GM12878 (cell line): ENCODE data around the gene CLEC18A. TPM values are rescaled to one million over a fixed set of nuclear protein-coding genes. Genes with fewer than 3 reads are reported as not detected.
"Not testable (repeated sequence)": the region's sequence is repeated elsewhere in the genome, so short reads cannot be mapped to it uniquely, and the experiment has no call there.

Source experiments
- ATAC-seq: fragments of 200-7000 bp; cut with Tn5 transposase; 3 replicates; pipeline ENCODE4 v1.9.1; 2020; ENCODE audit warnings: mild to moderate bottlenecking, moderate library complexity
- BruUV-seq: library from RNA; stranded (reverse); fragments of 400-500 nt; replicated peaks from 2 replicates; lab custom pipeline; 2021; lab: Mats Ljungman, UMichigan
- CTCF ChIA-PET: fragments of 300-600 bp; sonication (Branson Sonifier 250); formaldehyde crosslinking; extraction: SDS; loops from one replicate; lab custom pipeline; 2021; ENCODE audit warnings: inconsistent platforms; lab: Yijun Ruan, JAX
- POLR2A ChIA-PET: fragments of 350-600 bp; formaldehyde crosslinking; extraction: SDS; loops from one replicate; lab custom pipeline; 2021; ENCODE audit warnings: inconsistent platforms; lab: Charles Lee
- RAD21 ChIA-PET: fragments of 300-600 bp; sonication (Branson Sonifier 250); formaldehyde crosslinking; loops from one replicate; lab custom pipeline; 2023; ENCODE audit warnings: antibody characterized with exemption; ENCODE audit not compliant: unreplicated experiment; lab: Charles Lee
- SMC1A ChIA-PET: fragments of 300-600 bp; sonication (Branson Sonifier 250); formaldehyde crosslinking; loops from one replicate; lab custom pipeline; 2023; ENCODE audit not compliant: unreplicated experiment, uncharacterized antibody; lab: Charles Lee
- DNase-seq: peaks from one replicate; pipeline ENCODE4 v3.0.0-alpha.2; 2011; ENCODE audit warnings: low read depth, low spot score
- FAIRE-seq: peaks from 3 replicates; lab custom pipeline; 2011; peaks lifted over from hg19 to GRCh38; lab: Jason Lieb, UNC
- H2AFZ ChIP-seq: 2 replicates; pipeline ENCODE4 v1.6.0; 2011; ENCODE audit warnings: low read depth, low read length, control low read depth; ENCODE audit not compliant: control insufficient read depth
- H3K27ac ChIP-seq: 2 replicates; pipeline ENCODE4 v1.5.1; 2011; ENCODE audit warnings: control low read depth; ENCODE audit not compliant: control insufficient read depth, insufficient read depth
- H3K27me3 ChIP-seq, 2 experiments: replicated peaks in 1 of 2; 2 replicates each; pipeline versions ENCODE4 v1.6.0 to v1.6.1; 2011; ENCODE audit warnings: low read length in 1 of 2; ENCODE audit not compliant: control insufficient read depth in 2 of 2, insufficient read depth in 2 of 2
- H3K36me3 ChIP-seq, 2 experiments: 2 replicates each; pipeline ENCODE4 v1.5.1; 2011; ENCODE audit warnings: low read length in 1 of 2; ENCODE audit not compliant: control insufficient read depth in 2 of 2, insufficient read depth in 2 of 2
- H3K4me1 ChIP-seq: 2 replicates; pipeline ENCODE4 v1.6.1; 2011; ENCODE audit warnings: mild to moderate bottlenecking, low read length, moderate library complexity, mixed read lengths; ENCODE audit not compliant: control insufficient read depth, insufficient read depth
- H3K4me2 ChIP-seq: 2 replicates; pipeline ENCODE4 v1.6.0; 2011; ENCODE audit warnings: control low read depth; ENCODE audit not compliant: control insufficient read depth, insufficient read depth
- H3K4me3 ChIP-seq: fragments of 200-600 bp; sonication (generic); 2 replicates; pipeline ENCODE4 v1.5.1; 2016
- H3K79me2 ChIP-seq: 2 replicates; pipeline ENCODE4 v1.6.0; 2011; ENCODE audit warnings: low read length; ENCODE audit not compliant: control insufficient read depth, insufficient read depth
- H3K9ac ChIP-seq: 2 replicates; pipeline ENCODE4 v1.8.0; 2011; ENCODE audit warnings: low read length, control low read depth, mixed read lengths; ENCODE audit not compliant: control insufficient read depth, insufficient read depth
- H3K9me3 ChIP-seq: replicated peaks from 3 replicates; pipeline ENCODE4 v1.5.1; 2011; ENCODE audit warnings: mild to moderate bottlenecking, low read length; ENCODE audit not compliant: control insufficient read depth, insufficient read depth
- H4K20me1 ChIP-seq: 2 replicates; pipeline ENCODE4 v1.6.0; 2011; ENCODE audit not compliant: control insufficient read depth, insufficient read depth
- WGBS: methylation state at CpG from one replicate; pipeline ENCODE4 v1.1.6; 2016; ENCODE audit warnings: low lambda C conversion rate; ENCODE audit not compliant: insufficient replicate concordance, insufficient coverage; ENCODE audit errors: missing lambda C conversion rate; 5-methylcytosine and 5-hydroxymethylcytosine counted together
- in situ Hi-C: fragments of 300-500 bp; cut with MboI; formaldehyde crosslinking; loops from 9 replicates; pipeline ENCODE4 v1.14.3; 2018; ENCODE audit warnings: mixed read lengths
- intact Hi-C: fragments of 100-400 bp; cut with micrococcal nuclease; formaldehyde crosslinking; loops from one replicate; pipeline ENCODE4 v1.14.2; 2022; ENCODE audit not compliant: unreplicated experiment
- polyA plus RNA-seq, 11 experiments: library from polyadenylated mRNA; depleted of rRNA in 4 of 11; unstranded in 6 of 11; stranded (reverse) in 5 of 11; fragments of >200 nt; fragmentation: Nextera tagmentation in 4 of 11; fragmentation: Illumina TruSeq in 1 of 11; extraction: Ambion mirVana in 4 of 11; extraction: Trizol in 1 of 11; gene quantifications; 1 replicate in 1 of 11; 2 replicates in 10 of 11; pipeline versions ENCODE4 v1.2.1 to v1.2.3, GENCODE V29; 2011 to 2016; ENCODE audit warnings: inconsistent platforms in 2 of 11, missing spikeins in 2 of 11, low read depth in 1 of 11
- total RNA-seq, 4 experiments: library from RNA; depleted of rRNA in 3 of 4; stranded (reverse); fragments of >200 nt in 3 of 4; fragmentation: Illumina TruSeq in 1 of 4; extraction: Trizol in 1 of 4; gene quantifications; 2 replicates each; pipeline versions ENCODE4 v1.2.1 to v1.2.3, GENCODE V29; 2013 to 2021

The CLEC18A gene
- total and polyA plus RNA-seq, 10 of the 15 experiments (the other 5 are each of a cell fraction or from before 2014, with no cell fraction given): 0.03 to 0.26 (median 0.10) TPM; not detected in 4

DNA sequence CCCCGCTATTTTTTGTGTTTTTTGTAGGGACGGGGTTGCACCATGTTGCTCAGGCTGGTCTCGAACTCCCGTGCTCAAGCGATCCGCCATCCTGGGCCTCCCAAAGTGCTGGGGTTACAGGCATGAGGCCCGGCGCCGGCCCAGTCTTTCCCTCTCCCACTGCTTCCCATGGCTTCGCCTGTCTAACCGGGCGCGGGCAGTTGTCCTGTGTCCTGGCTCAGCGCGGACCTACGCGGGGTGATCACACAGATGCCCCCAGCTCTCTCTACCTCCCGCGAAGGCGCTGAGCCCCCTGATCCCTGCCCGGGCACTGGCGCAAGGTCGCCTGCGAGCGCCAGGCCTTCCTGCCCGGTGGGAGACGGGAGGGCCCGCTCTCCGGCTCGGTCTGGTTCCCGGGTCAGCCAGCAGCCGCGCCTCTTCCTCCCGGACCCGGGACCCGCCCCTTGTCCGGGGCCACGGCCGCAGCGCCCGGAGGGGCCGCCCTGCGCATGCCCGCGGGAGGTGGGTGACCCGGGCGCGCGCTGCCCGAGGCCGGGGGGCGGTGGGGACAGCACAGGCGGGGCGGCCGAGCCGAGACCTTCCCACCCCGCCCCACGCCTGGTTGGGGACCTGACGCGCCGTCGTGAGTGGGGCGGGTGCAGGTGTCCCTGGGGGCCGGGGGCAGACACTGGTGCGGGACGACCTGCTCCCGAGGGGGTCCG lies 14.0 kb downstream of the CLEC18A start:
- H3K36me3 ChIP-seq, FAIRE-seq, RAD21 ChIA-PET, H3K79me2 ChIP-seq, H3K4me3 ChIP-seq, H2AFZ ChIP-seq, H4K20me1 ChIP-seq, H3K27ac ChIP-seq, CTCF ChIA-PET, H3K9me3 ChIP-seq, BruUV-seq, intact Hi-C loops, H3K4me2 ChIP-seq, DNase-seq, H3K4me1 ChIP-seq, SMC1A ChIA-PET, H3K9ac ChIP-seq, H3K27me3 ChIP-seq, POLR2A ChIA-PET, in situ Hi-C loops: not testable (repeated sequence)
- WGBS: 61% methylated on average over 13 of the region's 68 CpGs
- ATAC-seq: peak; percentile 67

DNA sequence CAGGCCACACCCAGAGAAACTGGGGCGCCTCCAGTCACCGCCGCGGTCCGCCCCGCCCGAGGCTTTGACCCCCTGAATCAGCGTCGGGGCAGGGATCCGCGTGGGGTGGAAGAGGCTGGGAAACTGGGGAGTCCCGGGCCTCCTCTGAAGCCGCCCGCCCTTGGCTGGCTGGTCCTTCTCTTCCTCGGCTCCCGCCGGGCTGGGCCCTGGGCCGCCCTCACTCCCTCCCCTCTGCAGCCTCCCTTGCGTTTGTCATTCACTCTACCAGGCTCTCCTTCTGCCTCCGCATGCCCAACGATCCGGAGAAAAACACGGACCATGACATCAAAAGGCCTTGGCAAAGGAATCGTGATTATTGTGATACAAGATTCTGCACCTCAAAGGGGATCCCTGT lies 14.5 kb downstream of the CLEC18A start:
- H3K36me3 ChIP-seq, FAIRE-seq, ATAC-seq, BruUV-seq, H2AFZ ChIP-seq, H3K4me3 ChIP-seq, H3K9me3 ChIP-seq, H3K27me3 ChIP-seq, H3K4me2 ChIP-seq, H3K27ac ChIP-seq, H4K20me1 ChIP-seq, CTCF ChIA-PET, H3K4me1 ChIP-seq, RAD21 ChIA-PET, SMC1A ChIA-PET, intact Hi-C loops, H3K9ac ChIP-seq, DNase-seq, POLR2A ChIA-PET, in situ Hi-C loops, H3K79me2 ChIP-seq: not testable (repeated sequence)
- WGBS: 33% methylated on average over 3 of the region's 24 CpGs

DNA sequence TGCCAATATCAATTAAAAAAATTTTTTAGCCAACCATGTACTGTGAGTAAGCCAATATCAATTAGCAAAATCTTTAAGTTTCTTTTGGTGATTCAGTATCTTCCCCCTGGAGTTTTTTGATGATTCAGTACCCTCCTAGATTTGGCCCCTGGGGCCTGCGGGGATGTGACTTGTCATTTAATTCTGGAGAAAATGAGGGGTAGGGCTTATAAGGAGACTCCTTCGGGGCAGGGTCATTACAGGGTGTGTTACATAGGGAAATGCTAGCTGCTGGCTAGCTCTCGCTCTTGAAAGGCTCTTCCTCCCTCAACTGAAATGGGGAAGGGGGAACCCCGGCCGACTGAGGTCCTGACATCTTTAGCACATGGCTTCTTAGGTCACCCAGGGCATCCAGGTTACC lies 16.6 kb downstream of the CLEC18A start:
- H3K9me3 ChIP-seq, H3K27ac ChIP-seq, FAIRE-seq, RAD21 ChIA-PET, H3K4me3 ChIP-seq, H3K27me3 ChIP-seq, H3K4me2 ChIP-seq, H3K79me2 ChIP-seq, H3K9ac ChIP-seq, H3K4me1 ChIP-seq, CTCF ChIA-PET, H4K20me1 ChIP-seq, H2AFZ ChIP-seq, H3K36me3 ChIP-seq, BruUV-seq, POLR2A ChIA-PET, SMC1A ChIA-PET, in situ Hi-C loops, DNase-seq, intact Hi-C loops: not testable (repeated sequence)
- peak; percentile 13; the same call in 1 of the 3 replicates for ATAC-seq
- no CpG with 5 or more reads among the region's 5 CpGs for WGBS

DNA sequence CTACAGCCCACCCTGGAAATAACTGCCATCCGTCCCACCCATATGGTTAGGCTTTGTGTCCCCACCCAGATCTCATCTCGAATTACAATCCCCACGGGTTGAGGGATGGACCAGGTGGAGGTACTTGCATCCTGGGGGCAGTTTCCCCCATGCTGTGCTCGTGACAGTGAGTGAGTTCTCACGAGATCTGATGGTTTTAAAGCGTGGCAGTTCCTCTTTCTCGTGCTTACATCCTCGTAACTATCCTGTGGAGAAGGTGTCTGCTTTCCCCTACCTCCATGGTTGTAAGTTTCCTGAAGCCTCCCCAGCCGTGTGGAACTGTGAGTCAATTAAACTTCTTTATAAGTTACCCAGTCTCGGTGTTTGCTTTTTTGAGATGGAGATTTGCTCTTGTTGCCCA lies 17.0 kb downstream of the CLEC18A start:
- H3K9me3 ChIP-seq, RAD21 ChIA-PET, POLR2A ChIA-PET, H3K4me2 ChIP-seq, H3K27me3 ChIP-seq, in situ Hi-C loops, H3K79me2 ChIP-seq, H3K9ac ChIP-seq, CTCF ChIA-PET, H3K27ac ChIP-seq, H2AFZ ChIP-seq, intact Hi-C loops, SMC1A ChIA-PET, BruUV-seq, H4K20me1 ChIP-seq, H3K4me1 ChIP-seq, DNase-seq, H3K4me3 ChIP-seq, FAIRE-seq, H3K36me3 ChIP-seq: not testable (repeated sequence)
- no CpG with 5 or more reads among the region's 10 CpGs for WGBS
- peak; percentile 37 for ATAC-seq
